Hepatocyte (in vitro differentiated cells): Measurements from ENCODE around the gene FOXO1. TPM values are rescaled to one million over a fixed set of nuclear protein-coding genes. Genes with fewer than 3 reads are reported as not detected.

Experiments used
- DNase-seq: peaks from one replicate; pipeline ENCODE4 v3.0.0-alpha.2; 2016; ENCODE audit warnings: low spot score
- H2AFZ ChIP-seq: fragments of 200-600 bp; sonication (generic); 2 replicates; pipeline ENCODE4 v1.6.0; 2016; ENCODE audit warnings: antibody characterized with exemption, mild to moderate bottlenecking
- H3K27ac ChIP-seq: fragments of 200-600 bp; sonication (generic); 2 replicates; pipeline ENCODE4 v1.5.1; 2016; ENCODE audit warnings: mild to moderate bottlenecking
- H3K27me3 ChIP-seq: fragments of 200-600 bp; sonication (generic); 2 replicates; pipeline ENCODE4 v1.6.1; 2016
- H3K36me3 ChIP-seq: fragments of 200-600 bp; sonication (generic); replicated peaks from 2 replicates; pipeline ENCODE4 v1.5.1; 2016; ENCODE audit warnings: low read depth; ENCODE audit not compliant: insufficient read depth
- H3K4me1 ChIP-seq: fragments of 200-600 bp; sonication (generic); 2 replicates; pipeline ENCODE4 v1.5.1; 2016; ENCODE audit warnings: mild to moderate bottlenecking, moderate library complexity; ENCODE audit not compliant: insufficient read depth
- H3K4me2 ChIP-seq: fragments of 200-600 bp; sonication (generic); 2 replicates; pipeline ENCODE4 v1.6.0; 2016
- H3K4me3 ChIP-seq: fragments of 200-600 bp; sonication (generic); 2 replicates; pipeline ENCODE4 v1.5.1; 2016; ENCODE audit warnings: mild to moderate bottlenecking
- H3K79me2 ChIP-seq: fragments of 200-600 bp; sonication (generic); 2 replicates; pipeline ENCODE4 v1.6.0; 2017; ENCODE audit warnings: mild to moderate bottlenecking
- H3K9me2 ChIP-seq: fragments of 200-600 bp; sonication (generic); replicated peaks from 2 replicates; pipeline ENCODE4 v1.6.0; 2017; ENCODE audit warnings: mild to moderate bottlenecking; ENCODE audit not compliant: insufficient read depth
- H3K9me3 ChIP-seq: fragments of 200-600 bp; sonication (generic); 2 replicates; pipeline ENCODE4 v1.5.1; 2016; ENCODE audit warnings: low read depth, mild to moderate bottlenecking
- H4K20me1 ChIP-seq: fragments of 200-600 bp; sonication (generic); 2 replicates; pipeline ENCODE4 v1.6.0; 2016; ENCODE audit warnings: mild to moderate bottlenecking; ENCODE audit not compliant: insufficient read depth, poor library complexity, severe bottlenecking
- CTCF ChIP-seq: fragments of 200-600 bp; sonication (generic); IDR thresholded peaks from 2 replicates; pipeline ENCODE4 v1.5.1; 2016; ENCODE audit warnings: antibody characterized with exemption, mild to moderate bottlenecking; ENCODE audit not compliant: poor library complexity
- EZH2 ChIP-seq: fragments of 200-600 bp; sonication (generic); IDR thresholded peaks from 2 replicates; pipeline ENCODE4 v1.6.1; 2016; ENCODE audit warnings: antibody characterized with exemption, mild to moderate bottlenecking, borderline replicate concordance
- EZH2phosphoT487 ChIP-seq: fragments of 200-600 bp; sonication (generic); IDR thresholded peaks from one replicate; pipeline ENCODE4 v1.6.1; 2018; ENCODE audit warnings: antibody characterized with exemption, mild to moderate bottlenecking, low read depth, moderate library complexity; ENCODE audit not compliant: unreplicated experiment, severe bottlenecking
- WGBS: methylation state at CpG from one replicate; pipeline ENCODE4 v1.1.6; 2016; ENCODE audit warnings: low lambda C conversion rate; ENCODE audit errors: missing lambda C conversion rate; 5-methylcytosine and 5-hydroxymethylcytosine counted together
- polyA plus RNA-seq: library from polyadenylated mRNA; unstranded; fragments of >200 nt; fragmentation: Nextera tagmentation; extraction: Ambion mirVana; gene quantifications from 2 replicates; pipeline ENCODE4 v1.2.1, GENCODE V29; 2016
- total RNA-seq: library from RNA; depleted of rRNA; stranded (reverse); fragments of >200 nt; gene quantifications from 2 replicates; pipeline ENCODE4 v1.2.3, GENCODE V29; 2014

FOXO1 gene
- total and polyA plus RNA-seq, 2 experiments from 2014 or later: 30.3 to 35.2 TPM

GRCh38 chr13:40661875-40662665 lies 4.4 kb downstream of the FOXO1 start:
- peak overlapping the region; percentile 95 for H3K27ac ChIP-seq
- no peak for TF ChIP-seq EZH2phosphoT487
- no peak for TF ChIP-seq CTCF
- TF ChIP-seq EZH2: no peak
- H3K79me2 ChIP-seq: peaks cover 75% of the 10 kb centered on the region

GRCh38 chr13:40660692-40661091 lies 5.7 kb downstream of the FOXO1 start:
- peaks cover 88% of the 10 kb centered on the region for H3K79me2 ChIP-seq
- no peaks in the 10 kb centered on the region for H3K9me3 ChIP-seq
- H3K4me3 ChIP-seq: no peak overlapping the region
- TF ChIP-seq CTCF: no peak
- no peak for TF ChIP-seq EZH2phosphoT487
- TF ChIP-seq EZH2: no peak
- no peak for DNase-seq
- H3K36me3 ChIP-seq: no peaks in the 10 kb centered on the region
- no peaks in the 10 kb centered on the region for H3K9me2 ChIP-seq
- H3K27ac ChIP-seq: no peak overlapping the region
- H4K20me1 ChIP-seq: peaks cover 33% of the 10 kb centered on the region
- H2AFZ ChIP-seq: no peak overlapping the region
- no peaks in the 10 kb centered on the region for H3K4me1 ChIP-seq
- 95% methylated on average over 5 of the region's 5 CpGs for WGBS
- H3K4me2 ChIP-seq: no peak overlapping the region
- no peaks in the 10 kb centered on the region for H3K27me3 ChIP-seq

More at GRCh38 chr13:40661875-40662665, 4.4 kb downstream of the FOXO1 start:
- WGBS: 90% methylated on average over 10 of the region's 10 CpGs
- peak overlapping the region; percentile 92 for H3K4me2 ChIP-seq
- DNase-seq: no peak
- H3K36me3 ChIP-seq: no peaks in the 10 kb centered on the region
- peaks cover 27% of the 10 kb centered on the region for H4K20me1 ChIP-seq
- no peaks in the 10 kb centered on the region for H3K4me1 ChIP-seq
- peak overlapping the region; percentile 32 for H3K4me3 ChIP-seq
- H2AFZ ChIP-seq: no peak overlapping the region
- H3K9me2 ChIP-seq: no peaks in the 10 kb centered on the region
- no peaks in the 10 kb centered on the region for H3K9me3 ChIP-seq
- no peaks in the 10 kb centered on the region for H3K27me3 ChIP-seq

GRCh38 chr13:40660141-40660664 lies 6.2 kb downstream of the FOXO1 start:
- Histone ChIP-seq H3K4me3 (no peak overlapping the region), H3K79me2 (peaks cover 89% of the 10 kb centered on the region), H3K9me3 (no peaks in the 10 kb centered on the region), H3K27me3 (no peaks in the 10 kb centered on the region), H3K4me1 (no peaks in the 10 kb centered on the region), H4K20me1 (peaks cover 33% of the 10 kb centered on the region), H3K27ac (no peak overlapping the region), H3K9me2 (no peaks in the 10 kb centered on the region), H3K36me3 (no peaks in the 10 kb centered on the region), H2AFZ (no peak overlapping the region), H3K4me2 (no peak overlapping the region)
- WGBS: 75% methylated on average over 4 of the region's 4 CpGs
- TF ChIP-seq EZH2 (no peak), CTCF (no peak), EZH2phosphoT487 (no peak)
- DNase-seq: no peak
